PC-9 (cell line): Measurements from ENCODE around the gene CAPNS1. TPM values are rescaled to one million over a fixed set of nuclear protein-coding genes. Genes with fewer than 3 reads are reported as not detected.

Experiments
- BruUV-seq: library from RNA; stranded (reverse); fragments of 400-500 nt; replicated peaks from 2 replicates; lab custom pipeline; 2021; lab: Mats Ljungman, UMichigan
- CTCF ChIA-PET: fragments of 300-600 bp; sonication (Branson Sonifier 250); formaldehyde crosslinking; loops from one replicate; lab custom pipeline; 2022; ENCODE audit warnings: antibody characterized with exemption; lab: Charles Lee
- POLR2A ChIA-PET: fragments of 300-600 bp; sonication (Branson Sonifier 250); formaldehyde crosslinking; loops from one replicate; lab custom pipeline; 2022; ENCODE audit warnings: antibody characterized with exemption; ENCODE audit not compliant: unreplicated experiment; lab: Charles Lee
- DNase-seq, 2 experiments: peaks; one replicate each; pipeline versions ENCODE4 v3.0.0 to v3.0.0-alpha.2; 2015 to 2022; ENCODE audit warnings: mixed read lengths in 1 of 2
- H2AFZ ChIP-seq: fragments of 200-600 bp; sonication (generic); 2 replicates; pipeline ENCODE4 v1.8.1; 2017; ENCODE audit warnings: antibody characterized with exemption
- H3F3A ChIP-seq: fragments of 200-600 bp; sonication (generic); 2 replicates; pipeline ENCODE4 v1.8.1; 2017; ENCODE audit warnings: antibody characterized with exemption, mild to moderate bottlenecking, low read depth; ENCODE audit not compliant: insufficient read depth
- H3K27ac ChIP-seq: fragments of 200-600 bp; sonication (generic); 2 replicates; pipeline ENCODE4 v1.6.1; 2016; ENCODE audit warnings: mixed run types
- H3K27me3 ChIP-seq: fragments of 200-600 bp; sonication (generic); 2 replicates; pipeline ENCODE4 v1.6.1; 2016; ENCODE audit warnings: low read depth, mixed run types; ENCODE audit not compliant: insufficient read depth
- H3K36me3 ChIP-seq: fragments of 200-600 bp; sonication (generic); 2 replicates; pipeline ENCODE4 v1.6.1; 2016; ENCODE audit warnings: low read depth, mixed run types
- H3K4me1 ChIP-seq: fragments of 200-600 bp; sonication (generic); replicated peaks from 2 replicates; pipeline ENCODE4 v1.6.1; 2016; ENCODE audit warnings: mixed run types; ENCODE audit not compliant: insufficient read depth
- H3K4me2 ChIP-seq: fragments of 200-600 bp; sonication (generic); 2 replicates; pipeline ENCODE4 v1.6.1; 2017; ENCODE audit warnings: mixed run types
- H3K4me3 ChIP-seq: fragments of 200-600 bp; sonication (generic); 2 replicates; pipeline ENCODE4 v1.6.1; 2016; ENCODE audit warnings: mixed run types
- H3K79me2 ChIP-seq: fragments of 200-600 bp; sonication (generic); 2 replicates; pipeline ENCODE4 v1.6.1; 2017; ENCODE audit warnings: low read depth, mixed run types
- H3K9me2 ChIP-seq: fragments of 200-600 bp; sonication (generic); 2 replicates; pipeline ENCODE4 v1.8.1; 2017; ENCODE audit warnings: mild to moderate bottlenecking; ENCODE audit not compliant: insufficient read depth
- H3K9me3 ChIP-seq: fragments of 200-600 bp; sonication (generic); 2 replicates; pipeline ENCODE4 v1.8.1; 2016; ENCODE audit warnings: low read depth; ENCODE audit not compliant: insufficient read depth
- H4K20me1 ChIP-seq: fragments of 200-600 bp; sonication (generic); 2 replicates; pipeline ENCODE4 v1.8.1; 2017; ENCODE audit not compliant: insufficient read depth
- EZH2 ChIP-seq: fragments of 200-600 bp; sonication (generic); IDR thresholded peaks from 2 replicates; pipeline ENCODE4 v1.8.0; 2017; ENCODE audit warnings: antibody characterized with exemption, low read depth
- intact Hi-C: fragments of 100-400 bp; cut with micrococcal nuclease; formaldehyde crosslinking; loops from one replicate; pipeline ENCODE4 v1.10.0; 2022; ENCODE audit not compliant: unreplicated experiment
- total RNA-seq: library from RNA; stranded (reverse); gene quantifications from 2 replicates; pipeline ENCODE4 v1.2.3, GENCODE V29; 2021
- TF ChIP-seq, protein P1 (sequence below): fragments of 200-600 bp; sonication (generic); conservative IDR thresholded peaks from 2 replicates; pipeline ENCODE4 v1.6.1; 2017; ENCODE audit warnings: mixed run types, antibody characterized with exemption, mild to moderate bottlenecking, moderate library complexity

Gene CAPNS1
- total RNA-seq, 1 experiment from 2014 or later = 1,177 TPM

DNA sequence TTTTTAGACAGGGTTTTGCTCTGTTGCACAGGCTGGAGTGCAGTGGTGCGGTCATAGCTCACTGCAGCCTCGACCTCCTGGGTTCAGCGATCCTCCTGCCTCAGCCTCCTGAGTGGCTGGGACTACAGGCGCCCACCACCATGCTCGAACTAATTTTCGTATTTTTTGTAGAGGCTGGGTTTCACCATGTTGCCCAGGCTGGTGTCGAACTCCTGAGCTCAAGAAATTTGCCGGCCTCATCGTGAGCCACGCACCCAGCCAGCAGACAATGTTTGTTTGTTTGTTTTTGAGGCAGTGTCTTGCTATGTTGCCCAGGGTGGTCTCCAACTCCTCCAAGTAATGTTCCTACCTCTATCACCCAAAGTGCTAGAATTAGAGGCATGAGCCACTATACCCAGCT is 13.3 kb downstream of the CAPNS1 start:
- H3K4me1 ChIP-seq = no peaks in the 10 kb centered on the region
- intact Hi-C loops = no loop called here
- ChIA-PET POLR2A (no interaction called here), CTCF (no interaction called here)
- H3K9me2 ChIP-seq = no peaks in the 10 kb centered on the region
- 0 out of 2 replicates have a peak, but pooled peaks cover 5% of the 10 kb centered on the region for H3F3A ChIP-seq
- no peak overlapping the region for H2AFZ ChIP-seq
- H3K27me3 ChIP-seq = no peaks in the 10 kb centered on the region
- TF ChIP-seq, protein P1, sequence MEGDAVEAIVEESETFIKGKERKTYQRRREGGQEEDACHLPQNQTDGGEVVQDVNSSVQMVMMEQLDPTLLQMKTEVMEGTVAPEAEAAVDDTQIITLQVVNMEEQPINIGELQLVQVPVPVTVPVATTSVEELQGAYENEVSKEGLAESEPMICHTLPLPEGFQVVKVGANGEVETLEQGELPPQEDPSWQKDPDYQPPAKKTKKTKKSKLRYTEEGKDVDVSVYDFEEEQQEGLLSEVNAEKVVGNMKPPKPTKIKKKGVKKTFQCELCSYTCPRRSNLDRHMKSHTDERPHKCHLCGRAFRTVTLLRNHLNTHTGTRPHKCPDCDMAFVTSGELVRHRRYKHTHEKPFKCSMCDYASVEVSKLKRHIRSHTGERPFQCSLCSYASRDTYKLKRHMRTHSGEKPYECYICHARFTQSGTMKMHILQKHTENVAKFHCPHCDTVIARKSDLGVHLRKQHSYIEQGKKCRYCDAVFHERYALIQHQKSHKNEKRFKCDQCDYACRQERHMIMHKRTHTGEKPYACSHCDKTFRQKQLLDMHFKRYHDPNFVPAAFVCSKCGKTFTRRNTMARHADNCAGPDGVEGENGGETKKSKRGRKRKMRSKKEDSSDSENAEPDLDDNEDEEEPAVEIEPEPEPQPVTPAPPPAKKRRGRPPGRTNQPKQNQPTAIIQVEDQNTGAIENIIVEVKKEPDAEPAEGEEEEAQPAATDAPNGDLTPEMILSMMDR = no peak
- TF ChIP-seq EZH2 = no peak
- no peak for DNase-seq
- peaks cover 4% of the 10 kb centered on the region; the same call in 1 of the 2 replicates for H4K20me1 ChIP-seq
- no TSS peak for BruUV-seq
- no peak overlapping the region for H3K4me2 ChIP-seq
- H3K27ac ChIP-seq = no peak overlapping the region
- no peaks in the 10 kb centered on the region; the same call in 1 of the 2 replicates for H3K36me3 ChIP-seq
- H3K79me2 ChIP-seq = no peaks in the 10 kb centered on the region
- no peaks in the 10 kb centered on the region for H3K9me3 ChIP-seq
- no peak overlapping the region for H3K4me3 ChIP-seq

DNA sequence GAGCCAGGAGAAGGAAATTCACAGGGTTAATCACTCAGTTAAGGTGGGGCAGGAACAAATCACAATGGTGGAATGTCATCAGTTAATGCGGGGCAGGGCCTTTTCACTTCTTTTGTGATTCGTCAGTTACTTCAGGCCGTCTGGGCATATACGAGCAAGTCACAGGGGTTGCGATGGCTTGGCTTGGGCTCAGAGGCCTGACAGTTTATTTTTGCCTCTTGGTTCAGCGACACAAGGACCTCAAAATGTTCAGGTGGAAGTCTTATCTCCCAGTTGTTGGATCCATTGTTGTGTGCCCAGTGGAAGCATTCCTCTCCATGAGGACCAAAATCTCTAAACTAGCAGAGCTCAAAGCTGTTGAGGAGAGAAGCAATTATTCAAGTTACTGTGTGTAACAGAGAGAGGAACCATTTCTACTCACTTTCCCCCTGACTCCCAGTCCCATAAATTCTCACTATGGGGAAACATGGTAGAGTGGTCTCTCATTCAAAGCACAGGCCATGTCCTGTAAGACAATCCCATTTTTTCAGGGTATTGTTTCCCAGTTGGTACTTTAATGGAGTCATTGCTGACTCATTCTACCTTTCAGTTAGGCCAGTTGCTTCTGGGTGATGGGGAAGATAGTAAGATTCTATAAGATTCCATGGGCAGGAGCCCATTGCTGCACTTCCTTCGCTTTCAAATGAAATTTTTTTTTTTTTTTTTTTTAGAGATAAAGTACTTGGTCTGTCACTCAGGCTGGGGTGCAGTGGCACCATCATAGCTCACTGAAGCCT is 21.1 kb downstream of the CAPNS1 start:
- no peak overlapping the region for H3K4me3 ChIP-seq
- no peak overlapping the region for H3K27ac ChIP-seq
- H3K9me2 ChIP-seq = no peaks in the 10 kb centered on the region
- no peaks in the 10 kb centered on the region for H3K9me3 ChIP-seq
- H3K79me2 ChIP-seq = no peaks in the 10 kb centered on the region
- no peaks in the 10 kb centered on the region for H3K4me1 ChIP-seq
- ChIA-PET POLR2A (no interaction called here), CTCF (no interaction called here)
- no TSS peak for BruUV-seq
- H3K27me3 ChIP-seq = no peaks in the 10 kb centered on the region
- no peak overlapping the region for H3K4me2 ChIP-seq
- H2AFZ ChIP-seq = no peak overlapping the region
- intact Hi-C loops = no loop called here
- no peaks in the 10 kb centered on the region for H3K36me3 ChIP-seq
- no peaks in the 10 kb centered on the region; the same call in 1 of the 2 replicates for H3F3A ChIP-seq
- H4K20me1 ChIP-seq = no peaks in the 10 kb centered on the region; the same call in 1 of the 2 replicates
- TF ChIP-seq, protein P1 = no peak
- no peak for TF ChIP-seq EZH2
- DNase-seq = no peak

DNA sequence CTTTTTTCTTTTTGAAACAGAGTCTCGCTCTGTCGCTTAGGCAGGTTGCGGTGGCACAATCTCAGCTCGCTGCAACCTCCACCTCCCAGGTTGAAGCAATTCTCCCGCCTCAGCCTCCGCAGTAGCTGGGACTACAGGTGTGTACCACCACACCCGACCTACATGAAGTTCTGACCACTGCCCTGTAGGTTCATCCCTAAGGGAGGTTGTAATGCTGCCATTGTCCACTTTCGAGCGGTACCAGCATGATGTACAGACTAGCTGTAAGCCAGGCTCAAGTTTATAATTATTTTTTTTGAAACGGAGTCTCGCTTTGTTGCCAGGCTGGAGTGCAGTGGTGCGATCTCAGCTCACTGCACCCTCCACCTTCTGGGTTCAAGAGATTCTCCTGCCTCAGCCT is 23.9 kb downstream of the CAPNS1 start:
- H2AFZ ChIP-seq = no peak overlapping the region
- H4K20me1 ChIP-seq = no peaks in the 10 kb centered on the region; the same call in 1 of the 2 replicates
- H3K27ac ChIP-seq = no peak overlapping the region
- POLR2A ChIA-PET = no interaction called here
- TF ChIP-seq, protein P1 = no peak
- TF ChIP-seq EZH2 = no peak
- no peaks in the 10 kb centered on the region for H3K9me3 ChIP-seq
- no peak overlapping the region for H3K4me2 ChIP-seq
- no peaks in the 10 kb centered on the region for H3K4me1 ChIP-seq
- no peaks in the 10 kb centered on the region for H3K79me2 ChIP-seq
- no peaks in the 10 kb centered on the region for H3K9me2 ChIP-seq
- H3F3A ChIP-seq = peaks cover 10% of the 10 kb centered on the region; the same call in 1 of the 2 replicates
- H3K27me3 ChIP-seq = no peaks in the 10 kb centered on the region
- intact Hi-C loops = no loop called here
- H3K4me3 ChIP-seq = no peak overlapping the region
- DNase-seq = no peak
- H3K36me3 ChIP-seq = 0 out of 2 replicates have a peak, but pooled peaks cover 5% of the 10 kb centered on the region
- CTCF ChIA-PET = no interaction called here
- BruUV-seq = no TSS peak
